Tibial nerve (tissue), 4 donors: ENCODE measurements around the gene NEO1.

Source experiments
- EP300 ChIP-seq, 2 donors: sonication (generic); formaldehyde crosslinking; IDR thresholded peaks; one replicate each; pipeline ENCODE4 v1.6.1; 2017; ENCODE audit warnings: antibody characterized with exemption in 2 of 2, mild to moderate bottlenecking in 1 of 2
- POLR2A ChIP-seq, 2 donors: fragments of 450-650 bp; IDR thresholded peaks; one replicate each; pipeline ENCODE4 v1.6.1; 2017; ENCODE audit warnings: antibody characterized with exemption in 2 of 2, mild to moderate bottlenecking in 2 of 2, moderate library complexity in 2 of 2
- TF ChIP-seq, protein P1 (sequence below), 5 experiments: fragments of 200-600 bp in 3 of 5; fragments of 450-650 bp in 2 of 5; sonication (generic) in 3 of 5; IDR thresholded peaks; one replicate each; pipeline ENCODE4 v1.5.1; 2016 to 2019; ENCODE audit warnings: antibody characterized with exemption in 5 of 5, mild to moderate bottlenecking in 3 of 5, moderate library complexity in 2 of 5

DNA sequence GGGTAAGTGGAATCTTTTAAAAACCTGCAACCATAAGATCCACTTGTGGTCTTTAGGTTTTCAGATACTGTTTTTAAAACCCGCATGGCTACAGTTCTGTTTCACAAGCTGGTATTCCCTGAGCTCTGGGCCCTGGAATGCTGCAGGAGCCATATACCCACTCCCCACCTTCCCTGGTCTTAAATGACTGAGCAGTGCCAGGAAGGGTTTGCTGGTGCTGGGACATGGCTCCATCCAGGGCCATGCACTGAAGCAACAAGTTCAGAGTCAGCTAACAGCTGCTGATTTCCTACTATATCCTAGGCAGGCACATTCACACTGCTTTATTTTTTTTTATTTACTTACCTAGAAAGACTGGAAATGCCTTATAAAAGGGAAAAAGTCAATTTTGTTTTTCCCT, 239.2 kb downstream of the NEO1 start:
- TF ChIP-seq, protein P1, sequence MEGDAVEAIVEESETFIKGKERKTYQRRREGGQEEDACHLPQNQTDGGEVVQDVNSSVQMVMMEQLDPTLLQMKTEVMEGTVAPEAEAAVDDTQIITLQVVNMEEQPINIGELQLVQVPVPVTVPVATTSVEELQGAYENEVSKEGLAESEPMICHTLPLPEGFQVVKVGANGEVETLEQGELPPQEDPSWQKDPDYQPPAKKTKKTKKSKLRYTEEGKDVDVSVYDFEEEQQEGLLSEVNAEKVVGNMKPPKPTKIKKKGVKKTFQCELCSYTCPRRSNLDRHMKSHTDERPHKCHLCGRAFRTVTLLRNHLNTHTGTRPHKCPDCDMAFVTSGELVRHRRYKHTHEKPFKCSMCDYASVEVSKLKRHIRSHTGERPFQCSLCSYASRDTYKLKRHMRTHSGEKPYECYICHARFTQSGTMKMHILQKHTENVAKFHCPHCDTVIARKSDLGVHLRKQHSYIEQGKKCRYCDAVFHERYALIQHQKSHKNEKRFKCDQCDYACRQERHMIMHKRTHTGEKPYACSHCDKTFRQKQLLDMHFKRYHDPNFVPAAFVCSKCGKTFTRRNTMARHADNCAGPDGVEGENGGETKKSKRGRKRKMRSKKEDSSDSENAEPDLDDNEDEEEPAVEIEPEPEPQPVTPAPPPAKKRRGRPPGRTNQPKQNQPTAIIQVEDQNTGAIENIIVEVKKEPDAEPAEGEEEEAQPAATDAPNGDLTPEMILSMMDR (IDR thresholded peaks at IDR 0.05): no peak
- TF ChIP-seq EP300 (IDR thresholded peaks at IDR 0.05) (no peak), POLR2A (IDR thresholded peaks at IDR 0.05) (no peak)
